ENCODE data around the gene DPP10.
"Not testable (repeated sequence)": the region's sequence is repeated elsewhere in the genome, so short reads cannot be mapped to it uniquely, and the experiment has no call there.

Gene DPP10

DNA sequence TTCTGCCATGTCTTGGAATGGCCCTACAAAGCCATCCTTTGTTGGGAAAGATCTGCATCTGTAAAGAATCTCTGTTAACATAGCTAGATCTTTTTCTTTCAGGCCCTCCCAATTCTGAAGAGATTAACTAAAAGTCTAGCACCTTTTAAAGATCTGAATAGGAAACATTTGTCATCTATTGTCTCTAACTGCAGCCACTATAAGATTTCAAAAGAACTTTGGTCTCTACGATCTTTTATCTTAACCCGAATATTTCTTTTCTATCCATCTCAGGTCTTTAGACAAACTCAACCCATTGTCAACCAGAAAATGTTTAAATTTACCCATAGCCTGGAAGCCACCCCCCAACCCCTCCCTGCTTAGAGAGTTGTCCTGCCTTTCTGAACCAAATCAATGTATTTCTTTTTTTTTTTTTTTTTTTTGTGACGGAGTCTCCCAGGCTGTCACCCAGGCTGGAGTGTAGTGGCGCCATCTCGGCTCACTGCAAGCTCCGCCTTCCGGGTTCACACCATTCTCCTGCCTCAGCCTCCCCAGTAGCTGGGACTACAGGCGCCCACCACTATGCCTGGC, 643.7 kb downstream of the DPP10 start:
- DNase-seq (ENCODE audit: insufficient read length, low spot score); FAIRE-seq: not testable (repeated sequence)

DNA sequence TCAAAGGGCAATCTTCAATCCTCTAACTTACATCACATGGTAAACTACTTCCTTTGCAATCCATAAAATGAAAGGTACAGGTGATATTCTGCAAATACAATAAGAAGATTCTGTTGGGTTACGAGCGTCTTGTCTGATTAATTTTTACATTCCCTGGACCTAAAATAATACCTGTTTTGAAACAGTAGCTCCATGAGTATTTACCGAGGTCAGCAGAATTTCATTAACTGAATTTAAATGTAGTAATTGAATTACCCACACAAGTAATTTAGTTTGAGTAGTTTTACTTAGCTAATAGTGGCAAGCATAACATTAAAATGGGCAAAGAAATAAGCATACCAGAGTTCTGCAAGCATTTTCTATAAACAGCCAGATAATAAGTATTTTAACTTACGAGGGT, 652.0 kb downstream of the DPP10 start:
- no peak for FAIRE-seq

DNA sequence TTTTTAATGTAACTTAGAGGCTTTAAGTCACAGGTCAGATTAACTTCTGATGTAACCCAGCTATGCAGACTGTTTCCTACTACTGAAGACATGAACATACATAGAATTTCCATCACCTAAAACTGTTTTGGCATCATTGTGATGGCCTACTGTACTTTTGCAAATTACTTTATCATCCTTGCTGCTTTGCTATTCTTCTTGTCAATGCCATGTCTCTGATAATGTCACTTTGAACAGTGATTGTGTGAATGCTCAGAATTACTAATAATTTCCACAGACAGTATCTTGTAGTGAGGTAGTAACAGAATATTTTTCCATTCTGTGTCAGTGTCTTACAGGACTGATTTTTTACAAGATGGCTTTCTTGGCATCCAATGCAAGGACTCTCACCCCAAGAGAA, 663.5 kb downstream of the DPP10 start:
- DNase-seq (ENCODE audit: insufficient read length, low spot score), result no peak
- no peak for FAIRE-seq

More for the DNA sequence above, 652.0 kb downstream of the DPP10 start:
- DNase-seq (ENCODE audit: insufficient read length, low spot score), result no peak

DNA sequence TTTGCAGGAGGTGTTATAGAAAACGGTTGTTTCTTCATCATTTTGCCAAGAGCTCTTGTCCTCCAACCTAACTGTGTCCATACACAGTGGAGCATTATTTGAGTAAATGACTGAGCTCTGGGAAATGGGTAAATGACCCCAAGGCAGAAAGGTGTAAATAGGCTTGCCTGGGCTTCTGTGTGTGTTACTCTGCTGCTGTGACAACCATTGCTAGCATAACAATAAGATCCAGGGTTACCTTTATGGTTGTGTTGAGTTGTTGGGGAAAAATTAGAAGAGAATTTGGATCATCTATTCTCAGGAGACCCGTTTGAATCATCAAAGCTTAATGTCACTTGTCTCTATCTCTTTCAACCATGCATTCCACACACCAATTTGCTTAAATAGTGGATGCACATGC, 672.7 kb downstream of the DPP10 start:
- FAIRE-seq, result no peak

GRCh38 chr2:115118306-115118705, 675.9 kb downstream of the DPP10 start:
- no peak for DNase-seq (ENCODE audit: insufficient read length, low spot score)
- no peak for FAIRE-seq

More for the DNA sequence above, 672.7 kb downstream of the DPP10 start:
- no peak for DNase-seq (ENCODE audit: insufficient read length, low spot score)

GRCh38 chr2:115119086-115119485, 676.6 kb downstream of the DPP10 start:
- FAIRE-seq (no peak), DNase-seq (ENCODE audit: insufficient read length, low spot score) (no peak)

DNA sequence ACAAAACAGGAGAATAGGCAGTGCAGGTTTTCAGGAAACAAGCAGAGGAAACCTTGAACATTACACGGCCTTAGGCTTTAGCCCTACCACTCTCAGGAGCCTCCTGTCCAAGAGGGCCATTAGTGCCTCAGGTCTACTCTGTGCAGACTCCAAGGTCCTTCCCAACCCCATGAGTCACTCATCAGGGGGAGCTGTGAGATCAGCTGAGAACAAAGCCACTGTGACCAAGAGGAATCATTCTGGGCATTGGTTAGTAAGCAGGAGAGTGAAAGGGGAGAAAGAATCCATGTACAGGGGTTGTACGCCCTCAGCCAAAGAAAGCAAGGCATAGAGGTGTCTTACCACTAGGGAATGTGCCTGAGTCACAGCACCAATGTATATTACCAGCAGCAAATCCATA, 680.3 kb downstream of the DPP10 start:
- DNase-seq (ENCODE audit: insufficient read length, low spot score), result no peak
- FAIRE-seq, result no peak

- no peak for FAIRE-seq
- DNase-seq (ENCODE audit: insufficient read length, low spot score), result no peak
These were observed 682.4 kb downstream of the DPP10 start for GRCh38 chr2:115124817-115125216.

- DNase-seq (ENCODE audit: insufficient read length, low spot score) (no peak), FAIRE-seq (no peak)
These were observed 687.1 kb downstream of the DPP10 start for GRCh38 chr2:115129536-115129935.

DNA sequence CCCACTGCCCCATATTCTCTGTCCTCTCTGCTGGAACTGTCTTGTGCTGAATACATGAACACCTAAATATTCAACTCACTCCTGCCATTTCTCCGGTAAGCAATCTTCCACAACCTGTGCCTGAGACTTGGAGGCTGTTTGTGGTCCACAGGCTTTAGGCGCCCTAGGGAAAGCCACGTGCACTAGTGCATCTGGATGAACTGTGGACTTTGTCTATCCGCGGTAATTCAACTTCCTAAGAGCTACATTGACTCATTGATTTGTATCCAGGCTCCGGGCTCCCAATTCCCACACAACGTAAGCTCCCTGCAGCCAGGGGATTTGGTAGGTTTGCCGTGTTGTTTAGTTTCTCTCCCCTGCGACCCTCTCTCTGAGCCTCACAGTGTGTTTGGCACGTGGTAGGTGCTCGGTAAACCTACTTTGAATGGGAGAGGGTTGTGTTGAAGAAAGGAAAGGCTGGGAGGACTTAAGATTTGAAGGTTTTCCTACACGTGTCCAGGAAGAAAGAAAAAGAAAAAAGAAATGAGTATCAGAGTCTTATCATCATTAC, 718.2 kb downstream of the DPP10 start:
- DNase-seq (ENCODE audit: insufficient read length, low spot score) (no peak), FAIRE-seq (no peak)

- DNase-seq (ENCODE audit: insufficient read length, low spot score) (no peak), FAIRE-seq (no peak)
These were observed 718.8 kb downstream of the DPP10 start for GRCh38 chr2:115161081-115161770.

DNA sequence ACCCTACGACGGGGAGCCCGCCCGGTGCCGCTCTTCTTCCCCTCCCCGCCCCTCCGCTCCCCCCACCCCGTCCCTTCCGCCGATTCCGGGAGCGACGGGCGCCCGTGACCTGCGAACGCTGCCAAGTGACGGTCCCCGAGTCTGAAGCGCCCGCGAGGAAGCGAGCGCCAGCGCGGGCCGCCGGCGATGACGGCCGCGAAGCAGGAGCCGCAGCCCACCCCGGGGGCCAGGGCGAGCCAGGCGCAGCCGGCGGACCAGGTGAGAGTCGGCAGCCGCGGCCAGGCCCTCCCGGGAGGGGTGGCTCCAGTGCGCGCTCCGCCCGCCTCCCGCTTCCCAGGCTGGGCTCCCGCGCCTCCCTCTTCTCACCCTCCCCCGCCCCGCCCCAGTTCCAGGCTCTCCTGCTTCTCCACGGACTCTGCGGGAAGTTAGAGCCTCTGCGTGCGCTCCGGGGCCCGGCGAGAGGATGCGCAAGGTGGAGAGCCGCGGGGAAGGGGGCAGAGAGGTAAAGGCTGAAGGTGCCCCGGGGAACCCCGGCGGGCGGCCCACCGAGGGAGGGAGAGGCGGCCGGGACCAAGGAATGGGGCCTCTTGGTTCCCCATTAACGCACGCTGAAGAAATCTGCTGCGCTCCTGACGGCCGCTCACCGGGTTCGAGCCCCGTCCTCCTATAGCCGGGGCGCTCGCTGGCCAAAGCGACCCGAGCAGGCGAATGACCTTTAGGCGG, 719.5 kb downstream of the DPP10 start:
- DNase-seq (ENCODE audit: insufficient read length, low spot score) (no peak), FAIRE-seq (no peak)

- FAIRE-seq (no peak), DNase-seq (ENCODE audit: insufficient read length, low spot score) (no peak)
These were observed 720.3 kb downstream of the DPP10 start for GRCh38 chr2:115162494-115163293.

GRCh38 chr2:115163572-115163971, 721.1 kb downstream of the DPP10 start:
- DNase-seq (ENCODE audit: insufficient read length, low spot score) (no peak), FAIRE-seq (no peak)

DNA sequence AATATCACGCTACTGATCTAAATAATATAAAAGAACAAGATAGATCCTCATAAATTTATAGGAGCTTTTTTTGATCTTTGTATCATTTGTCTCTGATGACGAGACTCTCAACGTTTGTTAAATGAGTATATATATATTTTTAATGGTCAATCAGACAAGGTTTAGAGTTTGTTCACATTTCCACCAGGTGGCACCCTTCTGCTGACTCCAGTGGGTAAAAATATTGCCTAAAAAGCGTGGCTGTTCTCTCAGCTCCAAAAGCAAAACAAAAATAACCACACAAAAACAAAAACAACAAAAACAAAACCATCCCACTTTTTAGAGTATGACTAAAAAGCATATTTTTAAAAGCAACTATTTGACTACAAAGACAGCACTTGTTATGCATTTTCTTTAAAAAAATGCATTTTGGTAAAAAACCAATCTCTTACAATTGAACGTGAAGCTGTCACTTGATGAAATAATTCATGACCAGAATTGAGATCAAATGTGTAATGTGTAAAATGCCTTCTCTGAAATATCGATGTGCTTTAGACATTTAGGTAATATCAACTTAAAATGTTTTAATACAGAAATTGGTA, 723.2 kb downstream of the DPP10 start:
- DNase-seq (ENCODE audit: insufficient read length, low spot score) (no peak), FAIRE-seq (no peak)

- DNase-seq (ENCODE audit: insufficient read length, low spot score) (no peak), FAIRE-seq (no peak)
These were observed 726.0 kb downstream of the DPP10 start for GRCh38 chr2:115168457-115168856.

GRCh38 chr2:115169814-115170213, 727.4 kb downstream of the DPP10 start:
- no peak for DNase-seq (ENCODE audit: insufficient read length, low spot score)
- FAIRE-seq, result no peak

GRCh38 chr2:115171751-115172150, 729.3 kb downstream of the DPP10 start:
- no peak for FAIRE-seq
- DNase-seq (ENCODE audit: insufficient read length, low spot score), result no peak

GRCh38 chr2:115174651-115175050, 732.2 kb downstream of the DPP10 start:
- DNase-seq (ENCODE audit: insufficient read length, low spot score) (no peak), FAIRE-seq (no peak)

DNA sequence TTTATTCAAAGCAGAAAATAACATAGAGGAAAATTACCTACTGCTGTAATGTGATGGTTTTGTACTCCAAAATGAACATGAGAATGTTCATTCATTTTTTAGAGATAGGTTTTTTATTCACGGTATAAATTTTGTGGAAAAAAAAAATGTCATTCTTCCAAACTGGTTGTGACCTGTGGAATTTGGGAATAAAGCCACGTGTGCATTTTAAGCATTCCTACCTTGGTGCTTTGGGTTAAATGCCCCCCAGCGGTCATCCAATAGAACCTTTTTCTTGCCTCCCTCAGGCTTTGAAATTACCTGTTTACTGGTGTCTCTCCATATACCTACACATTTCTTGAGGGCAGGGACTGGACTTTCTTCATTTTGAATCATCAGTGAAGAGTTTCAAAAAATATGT, 740.7 kb downstream of the DPP10 start:
- FAIRE-seq, result no peak

GRCh38 chr2:115190459-115190858, 748.0 kb downstream of the DPP10 start:
- no peak for DNase-seq (ENCODE audit: insufficient read length, low spot score)
- no peak for FAIRE-seq

More for the DNA sequence above, 740.7 kb downstream of the DPP10 start:
- no peak for DNase-seq (ENCODE audit: insufficient read length, low spot score)

All from GM19239 (cell line).